Measurements from ENCODE around the gene NPTX1. TPM values are rescaled to one million over a fixed set of nuclear protein-coding genes. Genes with fewer than 3 reads are reported as not detected.

Gene NPTX1
- total and polyA plus RNA-seq, 2 donors (not counting 1 experiment from before 2014, with no cell fraction given): 0.07 to 0.57 TPM

- peaks cover 0 to 80% (median 28%) of the 10 kb centered on the region in 4 experiments for H3K27me3 ChIP-seq (replicated peaks in 1 of 4; ENCODE audit: control extremely low read depth in 1 of 4, control insufficient read depth in 3 of 4, insufficient read depth in 4 of 4, low read length in 3 of 4)
- H3K9me3 ChIP-seq (ENCODE audit: control extremely low read depth in 1 of 3, control insufficient read depth in 2 of 3, insufficient read depth in 1 of 3, low read length in 2 of 3): peaks cover 0 to 18% (median 0%) of the 10 kb centered on the region in 3 donors
- peak overlapping the region; percentile 32 for H3K4me3 Mint-ChIP-seq
- H2AFZ ChIP-seq (ENCODE audit: insufficient read depth, low read depth, low read length, poor library complexity, severe bottlenecking): peak overlapping the region; percentile 51
- H3K36me3 ChIP-seq (replicated peaks in 1 of 2; ENCODE audit: control extremely low read depth in 1 of 2, control insufficient read depth in 1 of 2, extremely low read depth in 1 of 2, insufficient read depth in 2 of 2, low read length in 1 of 2): no peaks in the 10 kb centered on the region
- peak overlapping the region; percentile 58 for H3K9ac ChIP-seq (ENCODE audit: low read length)
- POLR2A ChIA-PET: interaction anchor here (1.9 kb wide), 1 partner anchor 22 kb away, joined by 4 read pairs; no protein-coding TSS in a partner anchor
- H3K79me2 ChIP-seq (ENCODE audit: control insufficient read depth, insufficient read depth, low read length): no peaks in the 10 kb centered on the region
- H3K4me3 ChIP-seq (ENCODE audit: control extremely low read depth in 1 of 5, extremely low read depth in 1 of 5, insufficient read depth in 1 of 5, low read depth in 2 of 5, low read length in 4 of 5): peak overlapping the region in 3 of 5 experiments; percentile 41 to 55 (median 45)
- intact Hi-C loops (cut with micrococcal nuclease): no loop called here
- no peak overlapping the region for H3K27ac ChIP-seq (ENCODE audit: low read length in 2 of 2)
- TF ChIP-seq EZH2 (IDR thresholded peaks at IDR 0.05; ENCODE audit: borderline replicate concordance, insufficient read depth, low read depth, low read length, poor library complexity, severe bottlenecking) (peak; percentile 78), CTCF (IDR thresholded peaks at IDR 0.05) (no peak)
- H3K27ac Mint-ChIP-seq: no peak overlapping the region
- no peaks in the 10 kb centered on the region for H4K20me1 ChIP-seq (ENCODE audit: control insufficient read depth, insufficient read depth, low read length, poor library complexity, severe bottlenecking)
- peaks cover 48 to 54% of the 10 kb centered on the region in 2 donors for H3K4me1 ChIP-seq (ENCODE audit: control insufficient read depth in 2 of 2, insufficient read depth in 2 of 2, low read length in 2 of 2)
- no peaks in the 10 kb centered on the region for H3K9me3 Mint-ChIP-seq (ENCODE audit: insufficient read depth)
- peak; percentile 60 for DNase-seq
- WGBS (ENCODE audit: insufficient coverage): 2% methylated on average over 84 of the region's 84 CpGs
- CTCF ChIA-PET: interaction anchor here (0.6 to 1.2 kb wide), 2 partner anchors 96 to 893 kb away, joined by 3 read pairs; no protein-coding TSS in a partner anchor
- peak overlapping the region; percentile 93 for H3K4me2 ChIP-seq (replicated peaks; ENCODE audit: low read depth, low read length, poor library complexity, severe bottlenecking)
- peaks cover 55% of the 10 kb centered on the region for H3K27me3 Mint-ChIP-seq
- peaks cover 27% of the 10 kb centered on the region for H3K4me1 Mint-ChIP-seq
- peak; percentile 22 for ATAC-seq (ENCODE audit: low read depth)
Measured at GRCh38 chr17:80476877-80477646, 655 bp upstream of the NPTX1 start.
